Fibroblast of upper back skin (primary cell): ENCODE measurements around the gene TMEM140.

Experiments
- DNase-seq: peaks from one replicate; pipeline ENCODE4 v3.0.0-alpha.2; 2013

The TMEM140 gene

GRCh38 chr7:135177028-135177696, 29.3 kb downstream of the TMEM140 start:
- no peak for DNase-seq

- DNase-seq: no peak
Observed at GRCh38 chr7:135178364-135178763, 30.5 kb downstream of the TMEM140 start.

DNA sequence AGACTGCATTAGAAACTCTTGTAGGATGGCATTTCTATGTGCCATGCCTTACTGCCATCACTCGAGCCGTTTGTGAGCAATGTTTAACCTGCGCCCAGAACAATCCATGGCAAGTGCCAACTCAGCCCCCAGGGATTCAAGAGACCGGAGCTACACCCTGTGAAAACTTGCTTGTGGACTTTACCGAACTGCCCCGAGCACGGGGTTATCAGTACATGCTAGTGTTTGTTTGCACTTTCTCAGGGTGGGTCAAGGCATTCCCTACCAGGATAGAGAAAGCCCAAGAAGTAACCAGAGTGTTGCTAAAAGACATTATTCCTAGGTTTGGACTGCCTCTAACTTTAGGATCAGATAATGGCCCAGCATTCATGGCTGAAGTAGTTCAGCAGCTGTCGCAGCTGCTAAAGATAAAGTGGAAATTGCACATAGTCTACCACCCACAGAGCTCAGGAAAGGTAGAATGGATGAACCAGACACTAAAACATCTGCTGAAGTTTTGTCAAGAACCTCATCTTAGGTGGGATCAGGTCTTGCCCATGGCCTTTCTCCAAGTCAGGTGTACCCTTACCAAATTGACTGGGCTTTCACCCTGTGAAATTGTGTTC, 31.6 kb downstream of the TMEM140 start:
- DNase-seq: no peak

GRCh38 chr7:135180122-135180521, 32.2 kb downstream of the TMEM140 start:
- DNase-seq: no peak

DNA sequence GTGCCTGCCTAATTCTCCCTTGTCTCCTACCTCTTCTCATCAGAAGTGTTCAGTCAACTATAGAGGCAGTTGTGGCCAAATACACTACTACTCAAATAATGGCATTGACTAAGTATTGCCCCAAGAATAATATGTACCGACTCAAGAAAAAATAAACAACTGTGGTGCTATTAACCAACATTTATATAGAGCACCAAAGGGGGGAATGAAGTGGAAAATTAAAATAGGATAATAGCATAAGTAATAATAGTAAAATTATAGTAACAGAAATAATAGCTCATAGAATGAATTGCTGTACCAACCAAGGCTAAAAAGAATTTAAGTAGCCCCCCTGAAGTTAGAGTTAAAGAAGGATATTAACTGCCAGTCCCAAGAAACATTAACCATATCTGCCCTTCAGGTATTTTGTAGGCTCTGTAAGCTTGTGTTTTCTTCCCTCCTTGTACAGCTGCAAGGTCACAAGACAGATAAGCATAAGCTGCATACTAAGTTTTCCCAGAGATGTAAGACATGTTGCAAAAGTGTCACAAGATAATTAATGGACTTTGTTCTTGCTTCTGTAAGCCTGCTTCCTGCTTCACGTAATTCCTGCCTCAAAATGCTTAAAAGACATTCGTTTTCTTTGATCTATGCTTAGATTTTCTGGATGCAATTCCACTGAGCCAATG, 33.5 kb downstream of the TMEM140 start:
- no peak for DNase-seq

DNA sequence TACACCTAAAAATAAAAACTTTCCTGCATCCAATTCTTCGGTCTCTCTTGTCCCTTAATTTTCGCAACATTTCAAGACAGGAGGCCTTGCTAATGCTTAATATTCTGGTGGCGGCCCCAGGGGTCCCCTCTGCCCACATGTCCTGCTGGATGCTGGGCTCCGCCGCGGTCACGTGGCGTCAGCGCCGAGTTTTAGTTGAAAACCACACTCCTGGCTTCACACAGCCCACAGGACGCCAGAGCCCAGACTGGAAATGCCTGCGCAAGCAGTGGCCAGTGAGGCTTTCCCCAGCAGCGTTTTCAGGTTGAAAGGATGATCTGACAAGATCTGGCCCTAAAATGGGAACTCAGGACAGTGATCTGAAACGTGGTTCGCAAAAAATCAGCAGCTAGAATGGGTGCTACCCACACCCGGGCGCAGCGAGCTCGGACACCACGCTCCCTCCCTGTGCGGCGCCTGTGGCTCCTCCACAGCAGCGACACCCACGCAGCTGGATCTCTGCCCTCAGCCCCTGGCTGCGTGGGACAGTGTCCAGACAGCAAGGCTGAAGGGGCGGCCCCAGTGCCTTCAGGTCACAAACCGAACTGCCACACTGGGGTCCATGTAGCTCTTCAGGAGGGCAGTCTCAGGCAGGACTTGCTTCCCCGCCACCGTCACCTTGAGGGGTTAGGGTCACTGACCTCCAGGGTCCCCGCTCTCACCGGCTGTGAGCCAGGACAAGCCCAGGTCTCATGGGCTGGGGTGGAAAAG, 34.2 kb downstream of the TMEM140 start:
- no peak for DNase-seq

- no peak for DNase-seq
Observed at GRCh38 chr7:135183478-135183877, 35.6 kb downstream of the TMEM140 start.

GRCh38 chr7:135184254-135184841, 36.5 kb downstream of the TMEM140 start:
- no peak for DNase-seq

DNA sequence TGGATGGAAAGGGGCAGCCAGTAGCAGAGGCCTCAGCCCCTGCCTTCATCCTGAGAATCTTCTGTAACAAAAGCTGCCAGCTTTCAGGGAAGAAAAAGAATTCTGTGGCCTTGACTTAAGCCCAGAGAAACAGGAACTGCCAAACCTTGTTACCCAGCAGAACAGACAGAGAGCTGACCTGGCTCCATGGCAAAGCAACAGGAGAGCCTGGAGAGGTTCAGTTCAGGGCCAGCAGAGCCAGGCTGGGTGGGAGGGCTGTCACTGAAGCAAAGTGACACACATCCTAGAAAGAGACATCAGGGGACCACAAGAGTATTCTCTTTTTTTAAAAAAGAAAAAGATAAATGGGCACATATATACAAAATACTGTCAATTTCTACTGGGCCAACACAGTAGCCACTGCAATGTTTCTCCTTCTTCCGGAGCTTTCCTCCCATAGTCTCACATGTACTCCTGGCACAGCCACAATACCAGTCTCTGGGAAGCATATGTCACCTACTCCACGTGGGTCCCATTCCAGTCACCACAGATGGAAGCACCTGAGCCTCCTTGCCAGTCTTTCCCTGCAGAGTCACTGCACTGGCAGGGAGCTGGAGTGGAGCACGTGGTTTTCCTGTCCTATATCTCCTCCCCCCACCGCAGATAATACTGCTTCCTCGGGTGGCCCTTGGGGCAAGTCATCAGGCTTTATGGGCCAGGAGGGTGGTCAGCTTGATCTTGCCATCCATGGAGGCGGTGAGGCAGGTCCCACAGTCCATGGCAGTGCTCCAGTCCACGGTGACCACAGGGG, 37.8 kb downstream of the TMEM140 start:
- DNase-seq: no peak

GRCh38 chr7:135186261-135186540, 38.3 kb downstream of the TMEM140 start:
- no peak for DNase-seq

- DNase-seq: no peak
Observed at GRCh38 chr7:135186841-135187253, 39.0 kb downstream of the TMEM140 start.

- no peak for DNase-seq
Observed at GRCh38 chr7:135188298-135188984, 40.6 kb downstream of the TMEM140 start.

- no peak for DNase-seq
Observed at GRCh38 chr7:135189221-135189662, 41.4 kb downstream of the TMEM140 start.

- peak; percentile 81 for DNase-seq
Observed at GRCh38 chr7:135189961-135190360, 42.1 kb downstream of the TMEM140 start.

DNA sequence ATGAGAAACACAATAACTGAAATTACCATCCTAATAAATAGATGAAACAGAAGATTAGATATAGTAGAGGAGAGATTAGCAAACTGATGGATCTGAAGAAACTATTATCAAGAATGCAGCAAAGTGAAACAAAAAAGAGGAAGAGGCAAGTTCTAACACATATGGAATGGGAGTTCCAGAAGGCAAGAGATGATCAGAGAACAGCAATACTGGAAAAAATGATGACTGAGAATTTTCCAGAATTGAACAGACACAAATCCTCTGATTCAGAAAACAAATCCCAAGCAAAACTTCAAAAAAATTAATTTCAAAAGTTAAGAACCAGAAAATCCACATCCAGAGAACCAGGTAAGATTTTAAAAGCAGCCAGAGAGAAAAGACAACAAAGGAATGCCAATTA, 42.8 kb downstream of the TMEM140 start:
- DNase-seq: no peak

- DNase-seq: no peak
Observed at GRCh38 chr7:135192914-135193536, 45.2 kb downstream of the TMEM140 start.

DNA sequence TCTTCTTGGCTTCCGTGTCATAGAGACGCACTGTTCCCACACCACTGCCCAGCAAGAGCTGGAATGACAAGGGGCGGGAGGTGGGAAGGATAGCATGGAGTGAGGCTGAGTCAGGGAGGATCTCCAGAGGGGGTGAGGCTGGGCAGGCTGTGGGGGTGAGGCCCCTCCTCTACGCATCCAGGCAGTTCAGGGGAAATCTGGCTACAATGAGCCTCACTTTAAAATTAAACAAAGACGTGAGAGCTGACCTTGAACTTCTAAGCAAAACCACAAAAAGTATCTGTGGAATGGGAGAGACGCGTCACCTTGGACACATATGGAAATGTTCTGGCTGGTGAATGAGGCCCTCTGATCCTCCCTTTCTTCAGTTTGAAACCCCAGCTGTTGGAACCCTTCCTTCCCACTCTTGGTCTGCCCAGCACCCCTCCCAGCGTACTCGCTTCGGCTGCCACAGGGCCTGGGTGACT, 45.8 kb downstream of the TMEM140 start:
- DNase-seq: peak; percentile 97

DNA sequence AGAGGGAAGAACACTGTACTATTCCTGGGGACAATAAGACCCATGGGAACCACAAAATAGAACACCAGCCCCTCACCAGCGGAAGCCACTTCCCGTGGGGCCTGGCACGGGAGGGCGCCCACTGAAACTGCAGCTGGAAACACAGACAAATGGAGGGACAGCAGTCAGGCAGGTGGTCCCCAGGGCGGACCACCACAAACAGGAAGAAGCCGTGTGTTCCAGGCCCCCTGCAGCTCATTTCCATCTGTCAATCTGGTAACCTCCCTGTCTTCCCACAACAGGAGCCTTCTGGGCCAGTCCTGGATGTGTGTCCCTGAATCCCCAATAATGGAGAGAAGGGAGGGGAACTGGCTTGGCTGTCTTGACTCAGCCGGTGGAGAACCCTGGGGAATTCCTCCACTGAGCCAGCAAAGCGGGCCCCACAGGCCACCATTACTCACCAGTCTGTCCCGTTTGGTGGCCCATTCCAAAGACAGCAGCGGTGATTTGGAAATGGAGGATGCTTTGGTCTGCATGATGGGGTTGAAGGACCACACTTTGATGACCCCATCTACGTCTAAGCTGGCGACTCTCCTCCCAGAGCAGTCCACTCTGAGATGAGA, 46.7 kb downstream of the TMEM140 start:
- peak; percentile 30 for DNase-seq

DNA sequence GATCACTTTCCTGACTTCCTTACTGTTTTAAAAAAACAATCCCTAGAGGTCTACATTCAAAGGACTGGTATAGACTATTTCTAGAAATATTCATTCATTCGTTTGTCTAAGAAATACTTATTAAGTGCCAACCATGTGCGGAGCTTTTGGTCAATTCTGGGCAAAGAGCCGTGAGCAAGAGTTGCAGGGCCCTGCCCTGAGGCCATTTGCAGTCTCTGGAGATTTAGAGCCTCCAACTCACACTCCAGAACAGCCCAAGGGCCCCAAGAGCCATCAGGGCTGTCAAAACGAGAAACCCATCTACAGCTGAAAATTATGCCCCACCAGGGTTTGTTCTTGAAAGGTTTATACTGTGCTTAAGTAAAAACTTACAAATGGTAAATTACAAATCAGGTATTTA, 47.3 kb downstream of the TMEM140 start:
- no peak for DNase-seq

DNA sequence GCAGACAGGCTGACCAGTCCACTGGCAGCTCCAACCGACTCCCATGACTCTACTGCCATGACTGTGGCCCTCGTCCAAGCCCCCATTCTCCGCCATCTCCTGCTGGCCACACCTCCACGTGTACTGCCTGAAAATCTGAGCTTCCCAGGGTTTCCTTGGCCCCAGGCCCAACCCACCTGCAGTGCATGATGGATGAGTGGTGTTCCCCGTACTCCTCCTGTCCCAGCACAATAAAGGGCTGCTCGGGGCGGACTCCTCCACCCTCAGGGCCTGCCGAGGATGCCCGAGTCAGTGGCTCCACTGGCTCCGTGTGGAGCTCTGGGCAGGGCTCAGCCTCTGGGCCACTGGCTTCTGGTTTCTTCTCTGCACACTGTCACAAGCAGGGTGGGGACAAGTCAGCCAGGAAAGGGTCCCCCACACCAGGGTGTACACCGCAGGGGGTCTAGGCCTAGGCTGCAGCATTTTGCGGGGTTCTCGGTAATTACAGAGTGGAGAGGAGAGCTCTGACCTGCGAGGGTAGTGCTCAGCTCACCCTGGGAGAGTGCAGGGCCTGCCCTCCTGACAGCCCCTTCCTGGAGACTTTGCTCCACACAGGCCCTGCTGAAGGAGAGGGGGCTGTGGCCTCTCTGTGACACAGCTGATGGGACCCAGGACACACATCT, 48.2 kb downstream of the TMEM140 start:
- DNase-seq: no peak
